SK-N-SH (cell line): Measurements from ENCODE around the gene DZIP1. TPM values are rescaled to one million over a fixed set of nuclear protein-coding genes. Genes with fewer than 3 reads are reported as not detected.

ENCODE experiments used
- CTCF ChIA-PET: fragments of 300-600, 350-600 bp; formaldehyde crosslinking; extraction: SDS; loops from one replicate; lab custom pipeline; 2021; lab: Yijun Ruan, JAX
- POLR2A ChIA-PET: fragments of 350-600 bp; sonication (Branson Sonifier 250); formaldehyde crosslinking; extraction: SDS; loops from one replicate; lab custom pipeline; 2020; ENCODE audit warnings: antibody characterized with exemption, inconsistent platforms; lab: Yijun Ruan, JAX
- DNase-seq: peaks from one replicate; pipeline ENCODE4 v3.0.0; 2012
- H2AFZ ChIP-seq: fragments of 200-600 bp; sonication (generic); 2 replicates; pipeline ENCODE4 v1.8.1; 2016; ENCODE audit warnings: antibody characterized with exemption, mild to moderate bottlenecking, low read depth
- H3F3A ChIP-seq: fragments of 200-600 bp; sonication (generic); replicated peaks from 2 replicates; pipeline ENCODE3; 2016; ENCODE audit warnings: antibody characterized with exemption, mild to moderate bottlenecking; ENCODE audit not compliant: insufficient read depth
- H3K27ac ChIP-seq, 2 experiments: fragments of 200-500 bp in 1 of 2; fragments of 200-600 bp in 1 of 2; sonication (Bioruptor generic) in 1 of 2; sonication (generic), shearing (Covaris generic) in 1 of 2; 2 replicates each; pipeline versions ENCODE4 v1.5.1 to v1.6.1; 2014 to 2016; ENCODE audit warnings: low read depth in 2 of 2, inconsistent platforms in 1 of 2, low read length in 1 of 2, mild to moderate bottlenecking in 1 of 2, mixed read lengths in 1 of 2
- H3K27me3 ChIP-seq: fragments of 200-600 bp; sonication (generic), shearing (Covaris generic); 2 replicates; pipeline ENCODE4 v1.6.1; 2016; ENCODE audit warnings: mixed run types; ENCODE audit not compliant: insufficient read depth
- H3K36me3 ChIP-seq, 2 experiments: fragments of 200-500 bp in 1 of 2; fragments of 200-600 bp in 1 of 2; sonication (Bioruptor generic) in 1 of 2; sonication (generic) in 1 of 2; replicated peaks in 1 of 2; 2 replicates each; pipeline versions ENCODE3 to v1.5.1; 2014 to 2016; ENCODE audit warnings: low read length in 1 of 2, mild to moderate bottlenecking in 1 of 2; ENCODE audit not compliant: insufficient read depth in 2 of 2, control insufficient read depth in 1 of 2
- H3K4me1 ChIP-seq, 2 experiments: fragments of 200-500 bp in 1 of 2; fragments of 200-600 bp in 1 of 2; sonication (Bioruptor generic) in 1 of 2; sonication (generic), shearing (Covaris generic) in 1 of 2; 2 replicates each; pipeline versions ENCODE4 v1.5.1 to v1.6.1; 2014 to 2016; ENCODE audit warnings: low read depth in 1 of 2, low read length in 1 of 2, mixed run types in 1 of 2; ENCODE audit not compliant: insufficient read depth in 2 of 2, control insufficient read depth in 1 of 2
- H3K4me2 ChIP-seq: fragments of 200-600 bp; sonication (generic), shearing (Covaris generic); 2 replicates; pipeline ENCODE4 v1.6.1; 2017; ENCODE audit warnings: mixed run types
- H3K4me3 ChIP-seq, 2 experiments: fragments of 200-500 bp in 1 of 2; fragments of 200-600 bp in 1 of 2; sonication (Bioruptor generic) in 1 of 2; sonication (generic), shearing (Covaris generic) in 1 of 2; 2 replicates each; pipeline versions ENCODE4 v1.5.1 to v1.8.1; 2014 to 2016; ENCODE audit warnings: low read depth in 2 of 2, inconsistent platforms in 1 of 2, low read length in 1 of 2, mild to moderate bottlenecking in 1 of 2, mixed read lengths in 1 of 2, moderate library complexity in 1 of 2
- H3K79me2 ChIP-seq: fragments of 200-600 bp; sonication (generic); 2 replicates; pipeline ENCODE4 v1.8.1; 2017; ENCODE audit warnings: mild to moderate bottlenecking; ENCODE audit not compliant: insufficient read depth
- H3K9ac ChIP-seq: fragments of 200-600 bp; sonication (generic); 2 replicates; pipeline ENCODE4 v1.6.1; 2017; ENCODE audit warnings: mixed run types
- H3K9me2 ChIP-seq: fragments of 200-600 bp; sonication (generic); 2 replicates; pipeline ENCODE4 v1.6.1; 2017; ENCODE audit warnings: mixed run types
- H3K9me3 ChIP-seq: fragments of 200-600 bp; sonication (generic); 2 replicates; pipeline ENCODE4 v1.6.1; 2017; ENCODE audit warnings: mixed run types, mild to moderate bottlenecking, moderate library complexity
- H4K20me1 ChIP-seq: fragments of 200-600 bp; sonication (generic); 2 replicates; pipeline ENCODE4 v1.6.1; 2017; ENCODE audit warnings: mild to moderate bottlenecking, mixed run types; ENCODE audit not compliant: insufficient read depth
- CTCF ChIP-seq: fragments of 200-600 bp; sonication (generic); IDR thresholded peaks from 2 replicates; pipeline ENCODE4 v1.6.1; 2017; ENCODE audit warnings: antibody characterized with exemption, mild to moderate bottlenecking, moderate library complexity
- EZH2phosphoT487 ChIP-seq: fragments of 200-600 bp; sonication (generic); IDR thresholded peaks from 2 replicates; pipeline ENCODE4 v1.6.1; 2017; ENCODE audit warnings: low read depth, mixed run types, mild to moderate bottlenecking, antibody characterized with exemption, moderate library complexity, borderline replicate concordance
- FOXM1 ChIP-seq: IDR thresholded peaks from 2 replicates; pipeline ENCODE4 v1.4.0; 2012; ENCODE audit warnings: low read depth, mild to moderate bottlenecking
- IRF3 ChIP-seq: fragments of 150-350 bp; IDR thresholded peaks from 2 replicates; pipeline ENCODE4 v1.6.1; 2016; ENCODE audit warnings: mild to moderate bottlenecking, low read depth, low read length
- JUND ChIP-seq: IDR thresholded peaks from 2 replicates; pipeline ENCODE4 v1.4.0; 2012
- MXI1 ChIP-seq: IDR thresholded peaks from 2 replicates; pipeline ENCODE4 v1.6.1; 2012; ENCODE audit warnings: mild to moderate bottlenecking, low read depth, low read length, improper control_type of control experiment
- RAD21 ChIP-seq: IDR thresholded peaks from 2 replicates; pipeline ENCODE4 v1.6.1; 2012; ENCODE audit warnings: mild to moderate bottlenecking, low read length
- RCOR1 ChIP-seq: fragments of 150-350 bp; IDR thresholded peaks from 2 replicates; pipeline ENCODE4 v1.6.1; 2017; ENCODE audit warnings: antibody characterized with exemption, low read length
- RFX5 ChIP-seq: IDR thresholded peaks from 2 replicates; pipeline ENCODE4 v1.6.1; 2012; ENCODE audit warnings: mild to moderate bottlenecking, improper control_type of control experiment, low read length
- RXRA ChIP-seq: IDR thresholded peaks from 2 replicates; pipeline ENCODE4 v1.4.0; 2012; ENCODE audit warnings: low read depth, mild to moderate bottlenecking, borderline replicate concordance
- SIN3A ChIP-seq: IDR thresholded peaks from 2 replicates; pipeline ENCODE4 v1.6.1; 2012; ENCODE audit warnings: low read depth, mild to moderate bottlenecking, low read length, moderate library complexity, borderline replicate concordance
- TEAD4 ChIP-seq: IDR thresholded peaks from 2 replicates; pipeline ENCODE4 v1.4.0; 2012; ENCODE audit warnings: mild to moderate bottlenecking, borderline replicate concordance; ENCODE audit not compliant: insufficient read depth
- ZBTB33 ChIP-seq: IDR thresholded peaks from 2 replicates; pipeline ENCODE4 v1.4.0; 2012; ENCODE audit warnings: low read depth, borderline replicate concordance
- WGBS: methylation state at CpG from one replicate; pipeline ENCODE4 v1.1.6; 2017; ENCODE audit warnings: low lambda C conversion rate; 5-methylcytosine and 5-hydroxymethylcytosine counted together
- polyA plus RNA-seq, 3 experiments: library from polyadenylated mRNA; depleted of rRNA; stranded (reverse); fragments of >200 nt; gene quantifications; 2 replicates each; pipeline ENCODE4 v1.2.3, GENCODE V29; 2012

DZIP1 gene
- polyA plus RNA-seq, 1 of the 3 experiments (the other 2 are of a cell fraction), result 15.0 TPM

- H3K9me3 ChIP-seq, result no peaks in the 10 kb centered on the region; the same call in 1 of the 2 replicates
- H3K4me2 ChIP-seq, result no peak overlapping the region
- no peak overlapping the region for H3K9ac ChIP-seq
- no peaks in the 10 kb centered on the region for H3K27me3 ChIP-seq
- ChIA-PET CTCF (interaction anchor here (0.9 to 1.4 kb wide), 5 partner anchors 8 to 249 kb away, joined by 3 to 8 read pairs (median 4); no protein-coding TSS in a partner anchor), POLR2A (interaction anchor here (1.0 kb wide), 1 partner anchor 8 kb away, joined by 6 read pairs; the partner anchor contains the start of gene DZIP1)
- no peaks in the 10 kb centered on the region for H3K36me3 ChIP-seq
- DNase-seq, result no peak
- 37% methylated on average over 3 of the region's 3 CpGs for WGBS
- peaks cover 3% of the 10 kb centered on the region for H3F3A ChIP-seq
- H3K79me2 ChIP-seq, result no peaks in the 10 kb centered on the region
- H3K27ac ChIP-seq, result no peak overlapping the region
- no peaks in the 10 kb centered on the region for H3K9me2 ChIP-seq
- H4K20me1 ChIP-seq, result no peaks in the 10 kb centered on the region
- H3K4me3 ChIP-seq, result no peak overlapping the region
- peaks cover 0 to 2% of the 10 kb centered on the region in 2 experiments; a peak in 2 of 4 replicates for H3K4me1 ChIP-seq
- H2AFZ ChIP-seq, result no peak overlapping the region
- TF ChIP-seq CTCF (no peak), SIN3A (no peak), ZBTB33 (no peak), RAD21 (no peak), TEAD4 (no peak), RCOR1 (no peak), FOXM1 (no peak), JUND (no peak), EZH2phosphoT487 (no peak), MXI1 (no peak), RFX5 (no peak), IRF3 (no peak), RXRA (no peak)
Measured at GRCh38 chr13:95652821-95653220, 8.3 kb upstream of the DZIP1 start.
